ENCODE measurements around the gene SMIM41.

- no peak for TF ChIP-seq GATA2 (IDR thresholded peaks at IDR 0.05; ENCODE audit: low read depth, low read length)
- no peak for TF ChIP-seq GATA3 (IDR thresholded peaks at IDR 0.05; ENCODE audit: low read depth, low read length)
These were observed 69.1 kb downstream of the SMIM41 start for GRCh38 chr12:52148464-52149181.
